ENCODE data around the gene LGR6.

DNA sequence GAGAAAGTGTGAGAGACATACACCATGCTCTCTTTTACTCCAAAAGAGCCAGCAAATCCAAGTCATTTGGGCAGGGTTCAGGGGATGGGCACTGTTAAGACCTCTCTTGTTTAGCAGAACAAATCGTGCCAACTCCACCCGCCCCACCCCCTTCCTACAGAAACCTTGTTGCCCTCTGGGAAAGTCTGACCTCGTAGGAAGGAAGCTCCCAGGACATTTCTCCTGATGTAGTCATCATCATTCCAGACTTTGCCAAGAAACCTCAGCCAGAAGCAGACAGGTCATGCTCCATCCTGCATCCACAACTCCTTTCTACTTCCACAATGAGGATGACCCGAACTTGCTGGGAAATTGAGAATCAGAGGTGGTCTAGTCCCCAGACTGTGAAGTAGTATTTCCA is 90.4 kb downstream of the LGR6 start:
- no peak for TF ChIP-seq CTCF (IDR thresholded peaks at IDR 0.05)
- TF ChIP-seq POLR2A (IDR thresholded peaks at IDR 0.05), result no peak
- TF ChIP-seq EP300 (IDR thresholded peaks at IDR 0.05), result no peak
- no peak for TF ChIP-seq POLR2AphosphoS5 (IDR thresholded peaks at IDR 0.05)

Measured in gastroesophageal sphincter (tissue), 3 donors.